ENCODE measurements around the gene CLASP1. TPM values are rescaled to one million over a fixed set of nuclear protein-coding genes. Genes with fewer than 3 reads are reported as not detected.
"Not testable (repeated sequence)": the region's sequence is repeated elsewhere in the genome, so short reads cannot be mapped to it uniquely, and the experiment has no call there.

The CLASP1 gene
- total RNA-seq, 2 experiments from 2014 or later, result 58.0 to 58.5 TPM

- Mint-ChIP-seq H3K9me3 (no peaks in the 10 kb centered on the region), H3K4me3 (no peak overlapping the region), H3K27ac (no peak overlapping the region), H3K36me3 (ENCODE audit: low read depth) (peaks cover 99% of the 10 kb centered on the region), H3K4me1 (ENCODE audit: low read depth) (no peaks in the 10 kb centered on the region), H3K27me3 (no peaks in the 10 kb centered on the region)
- TF ChIP-seq, protein P1, sequence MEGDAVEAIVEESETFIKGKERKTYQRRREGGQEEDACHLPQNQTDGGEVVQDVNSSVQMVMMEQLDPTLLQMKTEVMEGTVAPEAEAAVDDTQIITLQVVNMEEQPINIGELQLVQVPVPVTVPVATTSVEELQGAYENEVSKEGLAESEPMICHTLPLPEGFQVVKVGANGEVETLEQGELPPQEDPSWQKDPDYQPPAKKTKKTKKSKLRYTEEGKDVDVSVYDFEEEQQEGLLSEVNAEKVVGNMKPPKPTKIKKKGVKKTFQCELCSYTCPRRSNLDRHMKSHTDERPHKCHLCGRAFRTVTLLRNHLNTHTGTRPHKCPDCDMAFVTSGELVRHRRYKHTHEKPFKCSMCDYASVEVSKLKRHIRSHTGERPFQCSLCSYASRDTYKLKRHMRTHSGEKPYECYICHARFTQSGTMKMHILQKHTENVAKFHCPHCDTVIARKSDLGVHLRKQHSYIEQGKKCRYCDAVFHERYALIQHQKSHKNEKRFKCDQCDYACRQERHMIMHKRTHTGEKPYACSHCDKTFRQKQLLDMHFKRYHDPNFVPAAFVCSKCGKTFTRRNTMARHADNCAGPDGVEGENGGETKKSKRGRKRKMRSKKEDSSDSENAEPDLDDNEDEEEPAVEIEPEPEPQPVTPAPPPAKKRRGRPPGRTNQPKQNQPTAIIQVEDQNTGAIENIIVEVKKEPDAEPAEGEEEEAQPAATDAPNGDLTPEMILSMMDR (IDR thresholded peaks at IDR 0.05), result no peak
- no peaks in the 10 kb centered on the region for H3K27me3 ChIP-seq (ENCODE audit: control insufficient read depth in 1 of 2, insufficient read depth in 2 of 2, low read length in 2 of 2)
- DNase-seq (no peak), ATAC-seq (ENCODE audit: poor library complexity) (no peak)
- H3K36me3 ChIP-seq (ENCODE audit: insufficient read depth, low read length), result peaks cover 80% of the 10 kb centered on the region
- ChIA-PET POLR2A (interaction anchor here (1.9 kb wide), 1 partner anchor 81 kb away, joined by 4 read pairs; the partner anchor contains the start of gene RNU4ATAC), CTCF (interaction anchor here (1.0 kb wide), 1 partner anchor 22 kb away, joined by 3 read pairs; no protein-coding TSS in a partner anchor)
- no peak overlapping the region for H3K27ac ChIP-seq (ENCODE audit: low read depth in 1 of 2, low read length in 2 of 2)
- H3K4me3 ChIP-seq (ENCODE audit: low read length), result no peak overlapping the region
- H3K4me1 ChIP-seq (ENCODE audit: insufficient read depth, low read length), result no peaks in the 10 kb centered on the region
- intact Hi-C loops (cut with DNase I, micrococcal nuclease), result no loop called here
- H3K9me3 ChIP-seq (ENCODE audit: control insufficient read depth in 1 of 2, insufficient read depth in 1 of 2, low read length in 2 of 2), result no peaks in the 10 kb centered on the region
Measured at GRCh38 chr2:121450301-121450700, 199.0 kb downstream of the CLASP1 start.

- Histone ChIP-seq H3K36me3 (ENCODE audit: insufficient read depth, low read length) (peaks cover 82% of the 10 kb centered on the region), H3K4me1 (ENCODE audit: insufficient read depth, low read length) (no peaks in the 10 kb centered on the region), H3K9me3 (ENCODE audit: control insufficient read depth in 1 of 2, insufficient read depth in 1 of 2, low read length in 2 of 2) (no peaks in the 10 kb centered on the region), H3K27me3 (ENCODE audit: control insufficient read depth in 1 of 2, insufficient read depth in 2 of 2, low read length in 2 of 2) (no peaks in the 10 kb centered on the region), H3K4me3 (ENCODE audit: low read length) (no peak overlapping the region), H3K27ac (ENCODE audit: low read depth in 1 of 2, low read length in 2 of 2) (no peak overlapping the region)
- intact Hi-C loops (cut with DNase I, micrococcal nuclease), result no loop called here
- Mint-ChIP-seq H3K27me3 (no peaks in the 10 kb centered on the region), H3K4me1 (ENCODE audit: low read depth) (no peaks in the 10 kb centered on the region), H3K4me3 (no peak overlapping the region), H3K9me3 (no peaks in the 10 kb centered on the region), H3K36me3 (ENCODE audit: low read depth) (peaks cover 95% of the 10 kb centered on the region), H3K27ac (no peak overlapping the region)
- DNase-seq (no peak), ATAC-seq (ENCODE audit: poor library complexity) (no peak)
- TF ChIP-seq, protein P1 (IDR thresholded peaks at IDR 0.05), result no peak
- ChIA-PET POLR2A (no interaction called here), CTCF (no interaction called here)
Measured at GRCh38 chr2:121446647-121447241, 202.5 kb downstream of the CLASP1 start.

GRCh38 chr2:121442889-121443288 lies 206.4 kb downstream of the CLASP1 start:
- CTCF ChIA-PET, result no interaction called here

GRCh38 chr2:121438290-121438689 lies 211.0 kb downstream of the CLASP1 start:
- H3K9me3 ChIP-seq (ENCODE audit: control insufficient read depth in 1 of 2, insufficient read depth in 1 of 2, low read length in 2 of 2); H3K4me1 Mint-ChIP-seq (ENCODE audit: low read depth); H3K9me3 Mint-ChIP-seq; H3K27ac ChIP-seq (ENCODE audit: low read depth in 1 of 2, low read length in 2 of 2); intact Hi-C loops (cut with DNase I, micrococcal nuclease); POLR2A ChIA-PET; H3K27me3 Mint-ChIP-seq; H3K4me1 ChIP-seq (ENCODE audit: insufficient read depth, low read length); H3K4me3 Mint-ChIP-seq; H3K27ac Mint-ChIP-seq; H3K27me3 ChIP-seq (ENCODE audit: control insufficient read depth in 1 of 2, insufficient read depth in 2 of 2, low read length in 2 of 2); H3K4me3 ChIP-seq (ENCODE audit: low read length); CTCF ChIA-PET; DNase-seq; ATAC-seq (ENCODE audit: poor library complexity): not testable (repeated sequence)
- H3K36me3 ChIP-seq (ENCODE audit: insufficient read depth, low read length), result peaks cover 17% of the 10 kb centered on the region
- H3K36me3 Mint-ChIP-seq (ENCODE audit: low read depth), result peaks cover 50% of the 10 kb centered on the region

More at GRCh38 chr2:121442889-121443288, 206.4 kb downstream of the CLASP1 start:
- Histone ChIP-seq H3K4me3 (ENCODE audit: low read length) (no peak overlapping the region), H3K27me3 (ENCODE audit: control insufficient read depth in 1 of 2, insufficient read depth in 2 of 2, low read length in 2 of 2) (no peaks in the 10 kb centered on the region), H3K27ac (ENCODE audit: low read depth in 1 of 2, low read length in 2 of 2) (no peak overlapping the region), H3K4me1 (ENCODE audit: insufficient read depth, low read length) (no peaks in the 10 kb centered on the region), H3K9me3 (ENCODE audit: control insufficient read depth in 1 of 2, insufficient read depth in 1 of 2, low read length in 2 of 2) (peaks cover 0 to 3% of the 10 kb centered on the region in 2 experiments), H3K36me3 (ENCODE audit: insufficient read depth, low read length) (peaks cover 59% of the 10 kb centered on the region)
- Mint-ChIP-seq H3K36me3 (ENCODE audit: low read depth) (peaks cover 86% of the 10 kb centered on the region), H3K9me3 (no peaks in the 10 kb centered on the region), H3K27ac (no peak overlapping the region), H3K4me1 (ENCODE audit: low read depth) (no peaks in the 10 kb centered on the region), H3K4me3 (no peak overlapping the region), H3K27me3 (no peaks in the 10 kb centered on the region)
- ATAC-seq (ENCODE audit: poor library complexity) (no peak), DNase-seq (no peak)
- TF ChIP-seq, protein P1 (IDR thresholded peaks at IDR 0.05), result no peak
- POLR2A ChIA-PET, result interaction anchor here (0.7 kb wide), 1 partner anchor 20 kb away, joined by 3 read pairs; no protein-coding TSS in a partner anchor
- intact Hi-C loops (cut with DNase I, micrococcal nuclease), result no loop called here

Data from CD4-positive, alpha-beta T cell (primary cell).